GM23248 (cell line): Measurements from ENCODE around the gene PRCC. TPM values are rescaled to one million over a fixed set of nuclear protein-coding genes. Genes with fewer than 3 reads are reported as not detected.
A peak's percentile ranks its signal among the peaks of the same experiment; 100 is the strongest.

Source experiments
- DNase-seq: peaks from one replicate; pipeline ENCODE4 v3.0.0-alpha.2; 2015
- H2AFZ ChIP-seq: fragments of 200-600 bp; sonication (generic); 2 replicates; pipeline ENCODE4 v1.6.1; 2016; ENCODE audit warnings: antibody characterized with exemption
- H3F3A ChIP-seq: fragments of 200-600 bp; sonication (generic); 2 replicates; pipeline ENCODE4 v1.6.1; 2016; ENCODE audit warnings: mild to moderate bottlenecking, antibody characterized with exemption, mixed run types; ENCODE audit not compliant: insufficient read depth
- H3K27ac ChIP-seq: fragments of 200-600 bp; sonication (generic); 2 replicates; pipeline ENCODE4 v1.5.1; 2016; ENCODE audit warnings: mild to moderate bottlenecking
- H3K27me3 ChIP-seq: fragments of 200-600 bp; sonication (generic); replicated peaks from 2 replicates; pipeline ENCODE4 v1.6.1; 2016; ENCODE audit warnings: mild to moderate bottlenecking; ENCODE audit not compliant: insufficient read depth
- H3K36me3 ChIP-seq: fragments of 200-600 bp; sonication (generic); 2 replicates; pipeline ENCODE4 v1.6.1; 2016; ENCODE audit warnings: low read depth, mild to moderate bottlenecking
- H3K4me1 ChIP-seq: fragments of 200-600 bp; sonication (generic); 2 replicates; pipeline ENCODE4 v1.6.1; 2016; ENCODE audit warnings: mild to moderate bottlenecking; ENCODE audit not compliant: insufficient read depth
- H3K4me2 ChIP-seq: fragments of 200-600 bp; sonication (generic); one replicate; pipeline ENCODE4 v1.6.1; 2016; ENCODE audit warnings: mild to moderate bottlenecking; ENCODE audit not compliant: unreplicated experiment
- H3K4me3 ChIP-seq: fragments of 200-600 bp; sonication (generic); 2 replicates; pipeline ENCODE4 v1.5.1; 2016; ENCODE audit warnings: mild to moderate bottlenecking
- H3K79me2 ChIP-seq: fragments of 200-600 bp; sonication (generic); 2 replicates; pipeline ENCODE4 v1.6.1; 2016; ENCODE audit warnings: mild to moderate bottlenecking; ENCODE audit not compliant: insufficient read depth
- H3K9ac ChIP-seq: fragments of 200-600 bp; sonication (generic); 2 replicates; pipeline ENCODE4 v1.6.1; 2016; ENCODE audit warnings: mild to moderate bottlenecking
- H3K9me2 ChIP-seq: fragments of 200-600 bp; sonication (generic); 2 replicates; pipeline ENCODE4 v1.6.1; 2016; ENCODE audit warnings: mixed run types, mild to moderate bottlenecking, moderate library complexity; ENCODE audit not compliant: insufficient read depth
- H3K9me3 ChIP-seq: fragments of 200-600 bp; sonication (generic); one replicate; pipeline ENCODE4 v1.6.1; 2017; ENCODE audit warnings: low read depth
- H4K20me1 ChIP-seq: fragments of 200-600 bp; sonication (generic); 2 replicates; pipeline ENCODE4 v1.6.0; 2016; ENCODE audit not compliant: insufficient read depth
- EZH2 ChIP-seq: fragments of 200-600 bp; sonication (generic); IDR thresholded peaks from 2 replicates; pipeline ENCODE4 v1.6.1; 2018; ENCODE audit warnings: antibody characterized with exemption, mild to moderate bottlenecking; ENCODE audit not compliant: insufficient read depth, poor library complexity, severe bottlenecking
- EZH2phosphoT487 ChIP-seq: fragments of 200-600 bp; sonication (generic); IDR thresholded peaks from 2 replicates; pipeline ENCODE4 v1.6.1; 2018; ENCODE audit warnings: antibody characterized with exemption, moderate library complexity, mild to moderate bottlenecking, low read depth; ENCODE audit not compliant: insufficient read depth
- WGBS, 2 experiments: methylation state at CpG; one replicate each; pipeline ENCODE4 v1.1.6; 2015 to 2017; ENCODE audit warnings: low lambda C conversion rate in 2 of 2, low coverage in 1 of 2; ENCODE audit errors: missing lambda C conversion rate in 2 of 2; 5-methylcytosine and 5-hydroxymethylcytosine counted together
- in situ Hi-C: fragments of 300-500 bp; cut with MboI; formaldehyde crosslinking; loops from 2 replicates; pipeline ENCODE4 v1.15.0; 2020
- polyA plus RNA-seq: library from polyadenylated mRNA; unstranded; fragments of >200 nt; fragmentation: Nextera tagmentation; extraction: Ambion mirVana; gene quantifications from 2 replicates; pipeline ENCODE4 v1.2.1, GENCODE V29; 2016
- total RNA-seq: library from RNA; depleted of rRNA; stranded (reverse); fragments of >200 nt; shearing (Covaris generic); gene quantifications from 2 replicates; pipeline ENCODE4 v1.2.3, GENCODE V29; 2014

PRCC gene
- total and polyA plus RNA-seq, 2 experiments from 2014 or later, result 32.4 to 57.0 TPM

DNA sequence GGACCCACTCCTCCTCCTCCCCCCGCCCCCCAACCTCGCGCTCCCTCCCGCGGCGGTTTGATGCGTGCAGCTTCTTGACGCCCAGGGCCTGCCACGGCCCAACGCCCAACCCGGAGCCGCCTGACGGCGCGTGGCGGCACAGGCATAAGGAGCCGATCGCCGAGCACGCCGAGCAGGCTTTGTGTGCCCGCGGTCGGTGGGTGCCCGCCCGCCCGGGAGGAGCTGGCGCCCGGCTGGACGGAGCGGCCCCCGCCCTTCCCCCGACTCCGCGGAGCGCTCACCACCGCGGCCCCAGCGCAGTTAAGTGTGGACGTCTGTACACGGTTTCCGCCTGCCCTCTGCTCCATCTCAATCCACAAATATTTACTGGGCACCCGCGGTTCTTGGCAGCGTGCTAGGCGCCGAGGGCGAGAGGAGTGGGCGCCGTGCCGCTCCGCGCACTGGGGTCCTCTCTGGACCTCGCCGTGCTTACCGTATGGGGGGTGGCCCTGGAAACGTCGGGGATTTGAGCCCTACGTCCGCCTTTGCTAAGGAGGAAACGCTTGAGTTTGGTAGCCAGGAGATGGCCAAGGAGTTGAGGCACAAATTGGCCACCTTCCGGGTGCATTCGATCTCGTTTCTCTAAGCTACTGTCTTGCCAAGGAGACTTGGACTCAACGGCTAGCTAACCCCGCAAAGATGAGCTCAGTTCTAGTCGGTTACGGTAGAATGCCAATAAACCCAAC lies 15.4 kb upstream of the PRCC start:
- peak overlapping the region; percentile 100 for H3K27ac ChIP-seq
- H3K36me3 ChIP-seq, result no peaks in the 10 kb centered on the region
- H3K9me3 ChIP-seq, result no peaks in the 10 kb centered on the region
- peaks cover 82% of the 10 kb centered on the region for H3K79me2 ChIP-seq
- peak overlapping the region; percentile 97 for H3K9ac ChIP-seq
- H2AFZ ChIP-seq, result peak overlapping the region; percentile 78
- H3K4me3 ChIP-seq, result peak overlapping the region; percentile 78
- DNase-seq, result peak; percentile 98
- TF ChIP-seq EZH2phosphoT487 (no peak), EZH2 (no peak)
- H3K9me2 ChIP-seq, result no peaks in the 10 kb centered on the region
- in situ Hi-C loops, result no loop called here
- peaks cover 31% of the 10 kb centered on the region for H3K4me1 ChIP-seq
- H3K4me2 ChIP-seq, result peak overlapping the region; percentile 94
- no peaks in the 10 kb centered on the region for H4K20me1 ChIP-seq
- no peaks in the 10 kb centered on the region for H3K27me3 ChIP-seq
- 1% methylated on average over 44 to 68 of the region's 68 CpGs for WGBS, 2 experiments
- H3F3A ChIP-seq, result peaks cover 39% of the 10 kb centered on the region

- peak overlapping the region; percentile 78 for H3K4me3 ChIP-seq
- in situ Hi-C loops, result no loop called here
- H3K4me2 ChIP-seq, result peak overlapping the region; percentile 94
- no peaks in the 10 kb centered on the region for H3K27me3 ChIP-seq
- H2AFZ ChIP-seq, result peak overlapping the region; percentile 78
- no peaks in the 10 kb centered on the region for H3K9me3 ChIP-seq
- peaks cover 22% of the 10 kb centered on the region for H3K4me1 ChIP-seq
- TF ChIP-seq EZH2phosphoT487 (no peak), EZH2 (no peak)
- no peaks in the 10 kb centered on the region for H3K9me2 ChIP-seq
- peak overlapping the region; percentile 97 for H3K9ac ChIP-seq
- DNase-seq, result peak; percentile 46
- H3K36me3 ChIP-seq, result no peaks in the 10 kb centered on the region
- no peaks in the 10 kb centered on the region for H4K20me1 ChIP-seq
- H3F3A ChIP-seq, result peaks cover 33% of the 10 kb centered on the region
- 0 to 8% methylated on average over 1 of the region's 1 CpG for WGBS, 2 experiments
- H3K27ac ChIP-seq, result peak overlapping the region; percentile 100
- H3K79me2 ChIP-seq, result peaks cover 76% of the 10 kb centered on the region
These were observed 14.4 kb upstream of the PRCC start for GRCh38 chr1:156752843-156753482.

DNA sequence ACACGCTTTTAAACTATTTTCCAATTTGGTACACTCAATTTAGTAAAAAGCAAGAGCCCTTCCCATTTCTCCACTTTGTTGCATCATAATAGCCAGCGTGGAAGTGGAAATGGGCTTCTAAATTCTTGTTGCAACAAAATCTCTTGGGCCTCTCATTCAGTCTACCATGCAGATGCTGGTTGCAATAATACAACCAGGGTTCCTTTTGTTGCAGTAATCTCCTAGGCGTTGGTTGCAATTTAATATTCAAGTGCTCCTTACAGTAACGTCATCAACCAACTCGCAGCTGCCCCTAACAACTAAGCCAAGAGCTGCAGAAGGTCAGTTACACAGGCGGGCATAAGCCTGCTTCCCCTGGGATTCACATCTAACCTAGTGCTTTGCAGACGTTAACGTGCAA lies 13.1 kb upstream of the PRCC start:
- Histone ChIP-seq H3K79me2 (peaks cover 64% of the 10 kb centered on the region), H3K4me2 (no peak overlapping the region), H3K36me3 (no peaks in the 10 kb centered on the region), H2AFZ (no peak overlapping the region), H3K4me3 (no peak overlapping the region), H3K4me1 (peaks cover 11% of the 10 kb centered on the region), H4K20me1 (no peaks in the 10 kb centered on the region), H3K9me2 (no peaks in the 10 kb centered on the region), H3K27me3 (no peaks in the 10 kb centered on the region), H3K9ac (no peak overlapping the region), H3F3A (peaks cover 27% of the 10 kb centered on the region), H3K27ac (no peak overlapping the region), H3K9me3 (no peaks in the 10 kb centered on the region)
- no peak for TF ChIP-seq EZH2phosphoT487
- WGBS, 2 experiments, result 75 to 79% methylated on average over 8 of the region's 8 CpGs
- no peak for DNase-seq
- in situ Hi-C loops, result no loop called here

DNA sequence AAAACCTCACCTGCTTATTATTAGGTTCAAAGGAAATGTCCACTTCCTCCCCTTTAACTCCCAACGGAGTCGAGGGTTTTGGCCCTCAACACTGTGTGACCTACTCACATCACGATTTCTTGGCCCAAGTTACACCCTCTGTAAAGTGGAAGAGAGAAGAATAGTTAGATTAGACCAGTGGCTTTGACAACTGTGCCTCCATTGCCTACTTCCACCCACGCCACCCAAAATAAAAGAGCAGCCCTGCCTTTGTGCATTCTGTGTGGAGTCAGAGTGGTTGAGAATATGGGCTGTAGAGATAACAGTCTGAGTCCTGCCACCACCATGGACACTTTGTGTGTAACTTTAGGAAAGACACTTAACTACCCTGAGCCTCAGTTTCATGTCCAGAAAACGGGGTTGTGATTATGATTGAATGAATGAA lies 11.8 kb upstream of the PRCC start:
- Histone ChIP-seq H3K9ac (no peak overlapping the region), H3K4me1 (peaks cover 6% of the 10 kb centered on the region), H3K36me3 (no peaks in the 10 kb centered on the region), H3K27me3 (no peaks in the 10 kb centered on the region), H4K20me1 (no peaks in the 10 kb centered on the region), H3K4me2 (no peak overlapping the region), H3K79me2 (peaks cover 51% of the 10 kb centered on the region), H2AFZ (no peak overlapping the region), H3F3A (0 out of 2 replicates have a peak, but pooled peaks cover 14% of the 10 kb centered on the region), H3K9me2 (no peaks in the 10 kb centered on the region), H3K27ac (no peak overlapping the region), H3K4me3 (no peak overlapping the region), H3K9me3 (no peaks in the 10 kb centered on the region)
- WGBS, 2 experiments, result 48% methylated on average over 5 of the region's 5 CpGs
- in situ Hi-C loops, result no loop called here
- no peak for DNase-seq
- TF ChIP-seq EZH2phosphoT487, result no peak
- no peak for TF ChIP-seq EZH2
